DND-41 (cell line): ENCODE measurements around the gene ZDHHC7.

Source experiments
- CTCF ChIP-seq: IDR thresholded peaks from 2 replicates; pipeline ENCODE4 v1.5.1; 2012; ENCODE audit warnings: borderline replicate concordance, low read length, moderate library complexity, mild to moderate bottlenecking; ENCODE audit not compliant: poor library complexity, severe bottlenecking; ENCODE audit errors: extremely low read depth
- EZH2 ChIP-seq: IDR thresholded peaks from 3 replicates; pipeline ENCODE4 v1.6.1; 2012; ENCODE audit warnings: borderline replicate concordance, low read depth, mild to moderate bottlenecking, moderate library complexity, low read length, inconsistent platforms; ENCODE audit not compliant: severe bottlenecking

GRCh38 chr16:85018529-85019236 lies 7.3 kb upstream of the ZDHHC7 start:
- TF ChIP-seq CTCF (no peak), EZH2 (no peak)
